GM12874 (cell line): ENCODE results near the gene FBXW7.

Source experiments
- TF ChIP-seq, protein P1 (sequence below): IDR thresholded peaks from 2 replicates; pipeline ENCODE4 v1.5.1; 2011; ENCODE audit warnings: low read depth, mild to moderate bottlenecking, control low read depth, low read length, moderate library complexity; ENCODE audit not compliant: insufficient read depth

Gene FBXW7

DNA sequence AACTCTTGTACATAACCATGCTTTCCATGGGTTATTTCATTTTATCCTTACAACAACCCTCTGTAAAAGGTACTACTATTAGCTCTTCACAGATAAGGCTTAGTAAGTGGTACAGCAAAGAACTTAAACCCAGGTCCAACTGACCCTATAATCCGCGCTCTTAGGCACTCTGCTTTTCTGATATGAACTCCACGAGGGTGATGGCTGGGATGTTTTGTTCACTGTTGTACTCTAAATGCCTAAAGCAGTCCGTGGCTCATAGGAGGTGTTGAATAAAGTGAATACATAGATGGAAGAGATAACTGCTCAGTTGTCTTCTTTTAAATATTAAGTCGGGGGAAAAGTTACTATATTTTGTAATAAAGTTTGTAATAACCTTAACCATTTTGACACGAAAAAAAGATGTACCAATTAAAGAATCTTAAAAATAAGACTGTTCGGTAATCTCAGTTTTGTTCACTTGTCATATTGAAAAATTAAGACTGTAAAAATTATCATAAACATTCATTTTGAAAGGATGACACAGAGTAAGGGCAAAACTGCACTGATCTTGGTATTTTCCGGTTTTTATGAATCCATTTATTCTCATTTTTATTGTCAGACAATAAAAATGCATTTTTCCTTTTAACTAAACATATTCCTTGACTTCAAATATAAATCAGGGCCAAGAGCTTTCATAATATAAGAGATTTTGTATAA lies 166.5 kb downstream of the FBXW7 start:
- TF ChIP-seq, protein P1, sequence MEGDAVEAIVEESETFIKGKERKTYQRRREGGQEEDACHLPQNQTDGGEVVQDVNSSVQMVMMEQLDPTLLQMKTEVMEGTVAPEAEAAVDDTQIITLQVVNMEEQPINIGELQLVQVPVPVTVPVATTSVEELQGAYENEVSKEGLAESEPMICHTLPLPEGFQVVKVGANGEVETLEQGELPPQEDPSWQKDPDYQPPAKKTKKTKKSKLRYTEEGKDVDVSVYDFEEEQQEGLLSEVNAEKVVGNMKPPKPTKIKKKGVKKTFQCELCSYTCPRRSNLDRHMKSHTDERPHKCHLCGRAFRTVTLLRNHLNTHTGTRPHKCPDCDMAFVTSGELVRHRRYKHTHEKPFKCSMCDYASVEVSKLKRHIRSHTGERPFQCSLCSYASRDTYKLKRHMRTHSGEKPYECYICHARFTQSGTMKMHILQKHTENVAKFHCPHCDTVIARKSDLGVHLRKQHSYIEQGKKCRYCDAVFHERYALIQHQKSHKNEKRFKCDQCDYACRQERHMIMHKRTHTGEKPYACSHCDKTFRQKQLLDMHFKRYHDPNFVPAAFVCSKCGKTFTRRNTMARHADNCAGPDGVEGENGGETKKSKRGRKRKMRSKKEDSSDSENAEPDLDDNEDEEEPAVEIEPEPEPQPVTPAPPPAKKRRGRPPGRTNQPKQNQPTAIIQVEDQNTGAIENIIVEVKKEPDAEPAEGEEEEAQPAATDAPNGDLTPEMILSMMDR: no peak

GRCh38 chr4:152368001-152368400 lies 167.9 kb downstream of the FBXW7 start:
- TF ChIP-seq, protein P1: no peak

GRCh38 chr4:152364883-152365282 lies 171.0 kb downstream of the FBXW7 start:
- TF ChIP-seq, protein P1: no peak

DNA sequence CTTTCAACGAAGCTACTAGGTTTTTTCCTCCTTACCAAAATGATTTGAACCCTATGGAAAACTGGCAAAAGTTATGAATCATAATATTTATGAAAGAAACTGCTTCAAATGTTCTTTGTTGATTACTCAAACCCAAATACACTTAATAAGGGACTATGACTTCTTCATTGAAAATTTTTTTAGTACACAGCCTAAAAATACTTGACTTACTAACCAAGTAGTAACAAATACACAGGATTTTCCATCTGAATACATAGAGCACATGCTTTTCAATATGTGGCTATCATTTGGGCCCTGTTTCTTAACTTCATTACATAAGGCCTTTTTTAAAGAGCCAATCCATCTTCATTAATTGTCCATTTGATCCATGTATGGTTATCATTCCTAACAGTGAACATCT lies 171.5 kb downstream of the FBXW7 start:
- TF ChIP-seq, protein P1: no peak

GRCh38 chr4:152363904-152364303 lies 172.0 kb downstream of the FBXW7 start:
- TF ChIP-seq, protein P1: no peak

DNA sequence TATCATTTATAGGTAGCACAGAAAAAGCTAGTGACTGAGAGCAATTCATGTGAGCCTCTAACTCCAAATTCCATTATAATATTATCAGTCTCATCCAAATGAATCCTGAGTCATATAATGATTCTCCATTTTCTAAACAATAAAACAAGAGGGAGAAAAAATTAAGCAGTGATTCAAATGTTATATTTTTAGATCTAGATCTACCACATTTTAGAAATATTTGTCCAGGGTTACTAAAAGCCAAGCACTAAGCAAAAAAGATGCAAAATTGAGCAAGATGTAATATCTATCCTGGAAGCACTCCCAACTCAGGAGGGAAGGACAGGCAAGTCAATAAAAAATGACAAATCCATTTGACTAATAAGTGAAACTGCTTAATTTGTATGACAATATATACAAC lies 172.8 kb downstream of the FBXW7 start:
- TF ChIP-seq, protein P1: no peak

GRCh38 chr4:152360045-152360410 lies 175.9 kb downstream of the FBXW7 start:
- TF ChIP-seq, protein P1: no peak
